HFF-Myc (cell line): ENCODE measurements around the gene IZUMO1.
A peak's percentile ranks its signal among the peaks of the same experiment; 100 is the strongest.

Source experiments
- DNase-seq: peaks from one replicate; pipeline ENCODE4 v3.0.0-alpha.2; 2011; ENCODE audit warnings: low read depth; ENCODE audit errors: extremely low read depth
- H3K4me3 ChIP-seq: replicated peaks from 2 replicates; pipeline ENCODE4 v1.5.1; 2011; ENCODE audit warnings: low read depth, mild to moderate bottlenecking, control low read depth, low read length
- CTCF ChIP-seq: IDR thresholded peaks from 2 replicates; pipeline ENCODE4 v1.5.1; 2012; ENCODE audit warnings: mild to moderate bottlenecking, low read depth, low read length, control low read depth; ENCODE audit errors: missing control alignments

Gene IZUMO1

DNA sequence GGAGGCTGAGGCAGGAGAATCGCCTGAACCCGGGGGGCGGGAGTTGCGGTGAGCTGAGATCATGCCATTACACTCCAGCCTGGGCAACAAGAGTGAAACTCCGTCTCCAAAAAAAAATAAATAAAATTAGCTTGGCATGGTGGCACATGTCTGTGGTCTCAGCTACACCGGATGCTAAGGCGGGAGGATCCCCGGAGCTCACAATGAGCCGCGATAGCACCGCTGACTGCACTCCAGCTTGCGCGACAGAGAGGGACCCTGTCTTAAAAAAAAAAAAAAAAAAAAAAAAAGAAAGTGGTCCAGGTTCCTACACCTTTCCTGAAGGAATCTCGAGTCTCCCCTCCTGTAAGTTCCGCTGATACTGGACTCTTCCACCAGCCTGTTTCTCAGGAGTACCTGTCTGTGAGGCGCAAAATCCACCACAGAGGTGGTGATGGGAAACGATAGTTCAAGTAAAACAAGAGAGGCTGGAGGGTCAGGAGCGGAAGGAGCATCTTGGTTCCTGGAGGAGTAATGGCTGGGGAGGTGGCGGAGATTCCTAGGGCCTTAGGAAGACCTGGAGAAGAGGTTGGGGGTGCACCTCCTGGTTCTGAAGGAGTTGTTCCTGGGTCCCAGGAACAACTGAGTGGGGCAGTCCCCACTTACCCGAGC, 5.3 kb upstream of the IZUMO1 start:
- TF ChIP-seq CTCF: no peak
- peak overlapping the region; percentile 45 for H3K4me3 ChIP-seq
- no peak for DNase-seq

GRCh38 chr19:48750771-48751504, 4.2 kb upstream of the IZUMO1 start:
- no peak for TF ChIP-seq CTCF
- no peak overlapping the region for H3K4me3 ChIP-seq
- no peak for DNase-seq

- TF ChIP-seq CTCF: no peak
- H3K4me3 ChIP-seq: no peak overlapping the region
- no peak for DNase-seq
Measured at GRCh38 chr19:48750351-48750750, 3.6 kb upstream of the IZUMO1 start.

DNA sequence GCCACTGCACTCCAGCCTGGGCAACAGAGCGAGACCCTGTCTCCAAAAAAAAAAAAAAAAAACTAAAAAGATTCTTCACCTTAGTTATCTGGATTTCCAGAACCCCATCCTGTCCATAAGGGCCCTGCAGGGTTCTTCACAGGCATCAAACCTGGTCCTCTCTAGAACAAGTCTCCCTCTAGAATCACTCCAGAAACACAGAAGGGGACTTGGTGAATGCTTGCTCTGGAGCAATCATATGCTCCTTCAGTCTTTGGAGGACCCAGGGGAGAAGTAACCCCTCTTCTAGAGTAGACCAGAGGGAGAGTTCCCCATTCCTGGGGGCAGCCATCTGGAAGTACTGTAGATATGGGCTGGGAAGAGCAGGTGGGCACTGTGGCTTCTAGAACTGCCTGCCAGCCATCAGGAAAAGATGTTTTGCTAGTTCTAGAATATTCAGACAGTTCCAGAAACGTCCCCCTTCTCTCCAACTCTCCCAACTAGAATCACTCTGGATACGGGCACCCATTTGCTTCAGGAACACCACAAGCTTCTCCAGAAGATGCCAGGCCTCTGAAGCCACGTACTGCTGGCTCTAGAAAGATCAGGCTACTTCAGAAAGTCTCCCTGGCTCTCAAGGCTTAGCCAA, 3.0 kb upstream of the IZUMO1 start:
- H3K4me3 ChIP-seq: no peak overlapping the region
- no peak for DNase-seq
- no peak for TF ChIP-seq CTCF

DNA sequence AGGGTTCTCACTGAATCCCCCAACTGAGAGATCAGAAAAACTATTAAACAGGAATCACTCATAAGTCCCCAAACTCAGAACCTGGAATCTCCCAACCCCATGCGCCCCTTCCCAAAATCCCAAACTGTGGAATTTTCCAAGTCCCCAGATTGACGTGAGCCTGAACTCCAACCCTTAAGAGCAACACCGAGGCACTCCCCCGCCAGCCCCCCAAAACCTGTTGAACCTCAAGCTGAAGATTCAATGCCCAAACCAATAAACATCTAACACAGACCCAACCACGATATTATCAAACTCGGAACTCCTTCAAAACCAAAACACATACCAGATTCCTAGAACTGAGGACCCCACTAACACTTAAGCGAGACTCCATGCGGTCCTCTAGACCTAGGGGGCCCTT, 599 bp downstream of the IZUMO1 start:
- no peak overlapping the region for H3K4me3 ChIP-seq
- TF ChIP-seq CTCF: no peak
- no peak for DNase-seq

GRCh38 chr19:48745208-48745995, 1.3 kb downstream of the IZUMO1 start:
- H3K4me3 ChIP-seq: no peak overlapping the region
- no peak for DNase-seq
- TF ChIP-seq CTCF: no peak
